GM15510 (cell line): ENCODE results near the gene PDE1C.

Source experiments
- POLR2A ChIP-seq: IDR thresholded peaks from 3 replicates; pipeline ENCODE4 v1.6.1; 2011; ENCODE audit warnings: borderline replicate concordance; ENCODE audit not compliant: insufficient read length; ENCODE audit errors: extremely low read depth

Gene PDE1C

GRCh38 chr7:31885171-31885570, 185.0 kb downstream of the PDE1C start:
- no peak for TF ChIP-seq POLR2A

- TF ChIP-seq POLR2A, result no peak
Measured at GRCh38 chr7:31883761-31884164, 186.4 kb downstream of the PDE1C start.

- no peak for TF ChIP-seq POLR2A
Measured at GRCh38 chr7:31882187-31882586, 188.0 kb downstream of the PDE1C start.

- no peak for TF ChIP-seq POLR2A
Measured at GRCh38 chr7:31878875-31879274, 191.3 kb downstream of the PDE1C start.

- no peak for TF ChIP-seq POLR2A
Measured at GRCh38 chr7:31875424-31875823, 194.8 kb downstream of the PDE1C start.

GRCh38 chr7:31874631-31875386, 195.4 kb downstream of the PDE1C start:
- no peak for TF ChIP-seq POLR2A

GRCh38 chr7:31873816-31874597, 196.2 kb downstream of the PDE1C start:
- no peak for TF ChIP-seq POLR2A

- TF ChIP-seq POLR2A, result no peak
Measured at GRCh38 chr7:31872545-31873370, 197.4 kb downstream of the PDE1C start.

GRCh38 chr7:31864646-31865045, 205.6 kb downstream of the PDE1C start:
- TF ChIP-seq POLR2A, result no peak

- no peak for TF ChIP-seq POLR2A
Measured at GRCh38 chr7:31860925-31861324, 209.3 kb downstream of the PDE1C start.

GRCh38 chr7:31858055-31858454, 212.2 kb downstream of the PDE1C start:
- TF ChIP-seq POLR2A, result no peak

GRCh38 chr7:31857172-31857571, 213.0 kb downstream of the PDE1C start:
- no peak for TF ChIP-seq POLR2A

- TF ChIP-seq POLR2A, result no peak
Measured at GRCh38 chr7:31856337-31856736, 213.9 kb downstream of the PDE1C start.

GRCh38 chr7:31855530-31855929, 214.7 kb downstream of the PDE1C start:
- no peak for TF ChIP-seq POLR2A

- no peak for TF ChIP-seq POLR2A
Measured at GRCh38 chr7:31853380-31853779, 216.8 kb downstream of the PDE1C start.

- TF ChIP-seq POLR2A, result no peak
Measured at GRCh38 chr7:31852462-31852861, 217.7 kb downstream of the PDE1C start.

GRCh38 chr7:31851119-31851518, 219.1 kb downstream of the PDE1C start:
- no peak for TF ChIP-seq POLR2A
